Left ventricle myocardium inferior (tissue), 1 donor: ENCODE data around the gene STOML3. TPM values are rescaled to one million over a fixed set of nuclear protein-coding genes. Genes with fewer than 3 reads are reported as not detected.
"Not testable (repeated sequence)": the region's sequence is repeated elsewhere in the genome, so short reads cannot be mapped to it uniquely, and the experiment has no call there.

Experiments used
- DNase-seq: peaks from one replicate; pipeline ENCODE4 v3.0.0-alpha.2; 2020
- H3K27ac ChIP-seq: fragments of 200-600 bp; replicated peaks from 2 replicates; pipeline ENCODE4 v1.8.0; 2021
- H3K27me3 ChIP-seq: fragments of 200-600 bp; 2 replicates; pipeline ENCODE4 v1.8.0; 2021; ENCODE audit warnings: low read depth
- H3K36me3 ChIP-seq: fragments of 200-600 bp; 2 replicates; pipeline ENCODE4 v1.8.0; 2021
- H3K4me1 ChIP-seq: fragments of 200-600 bp; 2 replicates; pipeline ENCODE4 v1.8.0; 2021
- H3K4me3 ChIP-seq: fragments of 200-600 bp; 2 replicates; pipeline ENCODE4 v1.8.0; 2021; ENCODE audit warnings: mild to moderate bottlenecking, moderate library complexity
- H3K9me3 ChIP-seq: fragments of 200-600 bp; replicated peaks from 2 replicates; pipeline ENCODE4 v1.8.0; 2021
- intact Hi-C: fragments of 100-400 bp; cut with micrococcal nuclease; formaldehyde crosslinking; loops from one replicate; pipeline ENCODE4 v1.11.0; 2022
- total RNA-seq: library from RNA; stranded (reverse); fragmentation: NEBNext Ultra II Directional; extraction: Animal tissue kit (Norgen Biotek cat#: 25700); gene quantifications from one replicate; pipeline ENCODE4 v1.2.1, GENCODE V29; 2021
- TF ChIP-seq, protein P1 (sequence below): fragments of 200-600 bp; IDR thresholded peaks from 2 replicates; pipeline ENCODE4 v1.8.0; 2021; ENCODE audit warnings: antibody characterized with exemption, mild to moderate bottlenecking, borderline replicate concordance
- donor health status: DM: no; HTN: yes; CAD: no; lungs with severe emphysema.

Gene STOML3
- total RNA-seq, 1 donor from 2014 or later, result not detected

DNA sequence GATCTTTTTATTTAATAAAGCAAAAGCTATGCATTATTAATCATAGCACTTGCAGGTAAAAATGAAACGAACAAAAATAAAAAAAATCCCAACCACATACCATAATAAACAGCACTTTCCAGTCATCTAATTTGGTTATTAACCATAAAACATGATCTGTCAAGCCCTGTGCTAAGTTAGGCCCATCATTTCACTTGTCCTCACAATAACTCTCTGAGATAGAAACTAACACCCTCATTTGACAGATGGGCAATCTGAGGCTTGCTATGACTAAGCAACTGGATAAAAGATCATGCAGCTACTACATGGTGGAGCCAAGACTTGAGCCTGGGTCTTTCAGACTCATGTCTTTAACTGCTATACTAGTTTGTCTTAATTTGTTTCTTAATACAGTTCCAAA, 25.5 kb upstream of the STOML3 start:
- no peaks in the 10 kb centered on the region for H3K9me3 ChIP-seq
- intact Hi-C loops, result no loop called here
- TF ChIP-seq, protein P1, sequence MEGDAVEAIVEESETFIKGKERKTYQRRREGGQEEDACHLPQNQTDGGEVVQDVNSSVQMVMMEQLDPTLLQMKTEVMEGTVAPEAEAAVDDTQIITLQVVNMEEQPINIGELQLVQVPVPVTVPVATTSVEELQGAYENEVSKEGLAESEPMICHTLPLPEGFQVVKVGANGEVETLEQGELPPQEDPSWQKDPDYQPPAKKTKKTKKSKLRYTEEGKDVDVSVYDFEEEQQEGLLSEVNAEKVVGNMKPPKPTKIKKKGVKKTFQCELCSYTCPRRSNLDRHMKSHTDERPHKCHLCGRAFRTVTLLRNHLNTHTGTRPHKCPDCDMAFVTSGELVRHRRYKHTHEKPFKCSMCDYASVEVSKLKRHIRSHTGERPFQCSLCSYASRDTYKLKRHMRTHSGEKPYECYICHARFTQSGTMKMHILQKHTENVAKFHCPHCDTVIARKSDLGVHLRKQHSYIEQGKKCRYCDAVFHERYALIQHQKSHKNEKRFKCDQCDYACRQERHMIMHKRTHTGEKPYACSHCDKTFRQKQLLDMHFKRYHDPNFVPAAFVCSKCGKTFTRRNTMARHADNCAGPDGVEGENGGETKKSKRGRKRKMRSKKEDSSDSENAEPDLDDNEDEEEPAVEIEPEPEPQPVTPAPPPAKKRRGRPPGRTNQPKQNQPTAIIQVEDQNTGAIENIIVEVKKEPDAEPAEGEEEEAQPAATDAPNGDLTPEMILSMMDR, result no peak
- H3K4me3 ChIP-seq, result no peak overlapping the region
- no peak for DNase-seq
- H3K27ac ChIP-seq, result no peak overlapping the region
- H3K4me1 ChIP-seq, result no peaks in the 10 kb centered on the region
- no peaks in the 10 kb centered on the region for H3K27me3 ChIP-seq
- H3K36me3 ChIP-seq, result peaks cover 79% of the 10 kb centered on the region

DNA sequence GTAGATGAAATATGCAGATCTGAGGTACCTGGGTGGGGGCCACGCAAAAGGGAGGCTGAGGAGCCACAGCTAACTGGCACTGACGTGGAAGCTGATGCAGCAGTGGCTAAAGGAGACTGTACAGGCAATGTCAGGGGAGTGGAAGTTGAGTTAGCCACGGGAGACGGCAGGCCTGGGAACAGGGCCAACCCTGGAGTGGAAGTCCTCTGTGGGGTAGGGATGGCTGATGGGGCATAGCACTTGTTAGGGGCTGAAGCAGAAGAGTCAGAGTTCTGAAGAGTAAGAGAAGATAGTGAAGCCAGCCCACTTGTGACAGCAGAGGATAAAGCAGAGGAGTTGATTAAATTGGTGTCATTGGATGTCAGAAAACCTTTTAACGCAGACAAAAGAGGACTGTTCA, 22.8 kb upstream of the STOML3 start:
- Histone ChIP-seq H3K27ac (no peak overlapping the region), H3K4me1 (no peaks in the 10 kb centered on the region), H3K9me3 (no peaks in the 10 kb centered on the region), H3K4me3 (no peak overlapping the region), H3K27me3 (no peaks in the 10 kb centered on the region), H3K36me3 (peaks cover 89% of the 10 kb centered on the region)
- DNase-seq, result no peak
- TF ChIP-seq, protein P1, result no peak
- intact Hi-C loops, result no loop called here

DNA sequence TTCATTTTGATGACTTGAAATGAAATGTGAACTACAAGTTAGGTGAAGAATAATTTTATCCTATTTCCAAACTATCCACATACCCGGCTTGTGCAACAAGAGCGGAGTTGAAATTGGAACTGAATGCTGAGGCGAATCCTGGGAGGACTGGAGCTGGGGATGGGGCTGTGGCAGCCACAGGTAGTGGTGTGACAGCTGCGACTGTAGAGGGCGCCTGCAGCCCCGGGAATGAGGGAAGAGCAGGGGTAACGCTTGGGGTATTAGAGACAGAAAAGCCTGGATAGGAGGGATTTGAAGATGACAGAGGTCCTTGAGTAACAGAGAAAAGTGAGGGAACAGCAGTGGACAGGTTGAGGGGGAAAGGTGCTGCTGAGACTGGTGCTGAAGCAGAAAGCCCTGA, 22.0 kb upstream of the STOML3 start:
- no peak overlapping the region for H3K4me3 ChIP-seq
- intact Hi-C loops, result no loop called here
- H3K36me3 ChIP-seq, result peaks cover 85% of the 10 kb centered on the region
- no peak overlapping the region for H3K27ac ChIP-seq
- no peaks in the 10 kb centered on the region for H3K4me1 ChIP-seq
- DNase-seq, result no peak
- H3K27me3 ChIP-seq, result no peaks in the 10 kb centered on the region
- no peaks in the 10 kb centered on the region for H3K9me3 ChIP-seq
- TF ChIP-seq, protein P1, result no peak

DNA sequence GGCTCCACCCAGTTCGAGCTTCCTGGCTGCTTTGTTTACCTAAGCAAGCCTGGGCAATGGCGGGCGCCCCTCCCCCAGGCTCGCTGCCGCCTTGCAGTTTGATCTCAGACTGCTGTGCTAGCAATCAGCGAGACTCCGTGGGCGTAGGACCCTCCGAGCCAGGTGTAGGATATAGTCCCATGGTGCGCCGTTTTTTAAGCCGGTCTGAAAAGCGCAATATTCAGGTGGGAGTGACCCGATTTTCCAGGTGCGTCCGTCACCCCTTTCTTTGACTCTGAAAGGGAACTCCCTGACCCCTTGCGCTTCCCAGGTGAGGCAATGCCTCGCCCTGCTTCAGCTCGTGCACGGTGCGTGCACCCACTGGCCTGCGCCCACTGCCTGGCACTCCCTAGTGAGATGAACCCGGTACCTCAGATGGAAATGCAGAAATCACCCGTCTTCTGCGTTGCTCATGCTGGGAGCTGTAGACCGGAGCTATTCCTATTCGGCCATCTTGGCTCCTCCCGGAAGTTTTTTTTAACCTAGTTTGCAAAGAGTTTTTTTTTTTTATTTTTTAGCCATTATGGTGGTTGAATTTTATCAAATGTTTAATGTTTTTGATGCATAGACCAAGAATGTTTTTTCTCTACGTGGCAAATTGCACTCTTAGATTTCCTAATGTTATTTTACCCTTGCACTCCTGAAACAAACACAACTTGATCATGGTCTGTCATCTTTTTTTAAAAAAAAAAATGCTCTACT, 15.9 kb upstream of the STOML3 start:
- H3K27ac ChIP-seq, H3K27me3 ChIP-seq, H3K4me1 ChIP-seq, H3K4me3 ChIP-seq, H3K9me3 ChIP-seq, intact Hi-C loops, DNase-seq: not testable (repeated sequence)
- H3K36me3 ChIP-seq, result peaks cover 27% of the 10 kb centered on the region

DNA sequence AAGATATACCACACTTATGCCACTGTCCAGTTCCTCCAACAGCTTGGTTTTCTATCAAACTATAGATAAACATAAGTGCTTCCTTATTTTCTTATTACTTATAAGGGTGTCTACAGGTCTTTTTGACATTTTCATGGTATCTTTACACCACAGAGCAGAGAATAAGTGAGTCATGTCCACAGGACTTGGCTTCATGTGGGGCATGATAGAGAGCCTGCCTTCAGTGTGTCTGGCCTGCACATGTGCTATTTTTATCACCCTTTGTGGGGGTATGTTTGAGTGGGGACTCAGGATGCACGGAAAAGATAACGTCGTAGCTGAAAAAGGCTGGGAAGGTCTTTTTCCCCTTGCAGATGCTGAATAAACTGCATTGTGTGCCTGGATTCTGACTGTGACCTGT, 8.1 kb upstream of the STOML3 start:
- H3K9me3 ChIP-seq, result no peaks in the 10 kb centered on the region
- intact Hi-C loops, result no loop called here
- DNase-seq, result no peak
- H3K27me3 ChIP-seq, result no peaks in the 10 kb centered on the region
- no peaks in the 10 kb centered on the region for H3K36me3 ChIP-seq
- TF ChIP-seq, protein P1, result no peak
- no peaks in the 10 kb centered on the region for H3K4me1 ChIP-seq
- no peak overlapping the region for H3K27ac ChIP-seq
- no peak overlapping the region for H3K4me3 ChIP-seq

DNA sequence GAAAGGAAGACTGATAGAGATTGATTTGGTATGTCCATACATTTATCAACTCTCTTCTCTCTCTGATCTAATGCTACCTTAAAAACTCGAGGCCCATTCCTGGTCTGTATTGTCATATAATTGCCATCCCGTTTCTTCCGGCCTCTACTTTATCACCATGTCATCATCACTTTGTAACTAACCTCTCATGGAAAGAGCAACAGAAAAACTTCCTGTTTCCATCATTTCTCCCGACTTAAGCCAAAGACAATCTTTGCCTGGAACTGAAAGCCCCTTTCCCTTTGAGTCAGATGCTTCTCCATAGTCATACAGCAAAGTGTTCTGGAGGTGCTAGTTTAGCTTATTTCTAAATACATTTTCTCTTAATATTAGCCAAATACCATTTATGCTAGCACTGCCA, 2.8 kb upstream of the STOML3 start:
- intact Hi-C loops, result no loop called here
- Histone ChIP-seq H3K27ac (no peak overlapping the region), H3K4me3 (no peak overlapping the region), H3K27me3 (no peaks in the 10 kb centered on the region), H3K36me3 (no peaks in the 10 kb centered on the region), H3K4me1 (no peaks in the 10 kb centered on the region), H3K9me3 (no peaks in the 10 kb centered on the region)
- DNase-seq, result no peak
- TF ChIP-seq, protein P1, result no peak
